Kidney capillary endothelial cell (primary cell): ENCODE results near the gene GRAMD1B.

Source experiments
- DNase-seq: peaks from one replicate; pipeline ENCODE4 v3.0.0-alpha.2; 2018; ENCODE audit warnings: low spot score

Gene GRAMD1B

GRCh38 chr11:123587559-123587958, 157.5 kb downstream of the GRAMD1B start:
- DNase-seq, result no peak

DNA sequence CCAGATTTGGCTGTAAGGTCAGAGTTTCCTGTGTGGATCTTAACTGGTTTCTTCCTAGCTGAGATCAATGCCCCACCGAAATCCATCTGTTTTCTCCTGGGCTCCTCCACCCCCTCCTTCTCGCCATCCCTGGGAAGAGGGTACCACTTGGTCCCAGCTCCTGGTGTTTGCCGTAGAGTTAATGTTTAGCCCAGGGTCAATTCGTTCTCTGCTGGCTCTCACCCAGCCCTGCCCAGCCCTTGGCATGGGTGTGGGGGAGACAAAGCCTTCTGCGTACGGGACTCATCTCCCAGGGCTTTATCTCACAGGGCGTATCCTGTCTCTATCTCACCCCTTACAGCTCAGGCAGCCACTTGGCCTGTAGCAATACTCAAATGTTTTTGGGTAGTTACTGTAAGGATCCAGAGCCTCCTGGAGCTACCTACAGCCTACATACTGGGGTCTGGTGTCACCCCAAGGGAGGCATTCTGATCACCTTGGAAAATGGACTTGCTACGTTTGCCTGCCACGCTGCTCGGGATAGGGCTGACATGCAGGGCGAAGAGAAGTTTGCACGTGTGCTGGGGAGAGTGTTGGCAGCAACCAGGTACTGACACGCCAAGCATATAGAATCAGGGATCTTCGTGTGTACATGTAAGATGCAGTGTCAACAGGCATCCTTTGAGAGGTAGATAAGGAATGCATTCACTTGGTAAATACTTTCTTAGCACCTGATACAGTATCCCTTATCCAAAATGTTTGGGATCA, 158.2 kb downstream of the GRAMD1B start:
- no peak for DNase-seq

DNA sequence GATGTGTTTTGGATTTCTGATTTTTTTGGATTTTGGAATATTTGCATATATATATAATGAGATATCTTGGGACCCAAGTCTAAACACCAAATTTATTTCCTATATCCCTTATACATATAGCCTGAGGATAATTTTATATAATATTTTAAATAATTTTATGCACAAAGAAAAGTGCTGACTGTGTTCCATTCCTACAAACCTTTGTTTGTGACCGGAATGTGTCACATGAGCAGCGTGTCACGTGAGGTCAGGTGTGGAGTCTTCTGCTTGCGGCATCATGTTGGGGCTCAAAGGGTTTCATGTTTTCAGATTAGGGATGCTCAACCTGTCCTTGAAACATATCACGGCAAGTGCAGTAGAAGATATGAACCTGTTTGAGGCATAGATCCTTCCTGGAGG, 158.8 kb downstream of the GRAMD1B start:
- no peak for DNase-seq

- peak; percentile 36 for DNase-seq
These were observed 160.3 kb downstream of the GRAMD1B start for GRCh38 chr11:123590296-123590912.

DNA sequence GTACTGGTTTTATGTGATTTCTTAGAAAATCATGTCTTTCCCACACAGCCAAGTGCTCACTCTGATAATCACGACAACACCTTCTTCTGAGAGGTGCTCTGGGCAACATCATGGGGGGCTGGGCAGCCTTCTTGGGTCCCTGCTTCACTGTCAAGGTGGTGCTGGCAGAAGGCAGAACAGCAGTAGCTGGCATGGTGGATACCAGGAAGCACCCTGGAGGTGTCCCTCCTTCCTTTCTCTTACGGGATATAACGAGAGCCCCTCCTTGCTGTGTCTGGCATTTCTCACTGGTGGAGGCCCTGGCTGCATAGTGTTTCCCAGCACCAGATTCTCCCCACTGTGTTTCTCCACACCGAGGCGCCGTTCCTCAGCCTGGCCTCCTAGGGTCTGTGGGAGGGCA, 163.5 kb downstream of the GRAMD1B start:
- DNase-seq, result no peak

DNA sequence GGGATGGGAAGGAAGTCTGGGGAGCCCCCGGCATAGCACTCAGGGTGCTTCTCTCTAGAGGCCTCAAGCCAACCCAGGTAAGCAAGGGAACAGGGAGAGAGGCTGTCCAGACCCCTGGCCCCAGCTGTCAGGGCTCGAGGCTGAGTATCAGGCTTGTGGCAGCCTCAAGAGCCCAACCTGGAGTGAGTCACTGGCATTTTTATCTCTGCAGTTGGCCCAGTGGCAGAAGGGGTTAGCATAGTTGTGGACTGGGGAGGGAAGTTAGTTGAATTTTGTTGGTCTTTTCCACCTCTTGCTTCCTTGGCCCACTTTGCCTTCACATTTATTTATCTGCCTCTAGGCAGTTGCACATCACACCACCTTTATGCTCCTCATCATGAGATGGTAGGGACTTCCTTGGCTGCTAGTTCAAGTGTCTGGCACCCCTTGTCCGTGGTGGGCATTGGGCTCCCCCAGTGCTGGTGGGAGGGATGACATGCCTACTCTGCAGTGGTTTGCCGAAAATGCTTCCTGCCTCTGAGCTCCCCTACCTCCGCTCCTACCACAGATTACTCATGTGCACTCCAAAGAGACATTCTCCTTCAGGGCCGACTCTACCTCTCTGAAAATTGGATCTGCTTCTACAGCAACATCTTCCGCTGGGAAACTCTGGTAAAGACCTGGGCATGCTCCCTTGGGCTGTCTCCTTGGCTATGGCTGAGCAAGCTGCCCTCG, 164.3 kb downstream of the GRAMD1B start:
- no peak for DNase-seq

GRCh38 chr11:123594921-123595320, 164.9 kb downstream of the GRAMD1B start:
- DNase-seq, result no peak

GRCh38 chr11:123597859-123598258, 167.8 kb downstream of the GRAMD1B start:
- no peak for DNase-seq

DNA sequence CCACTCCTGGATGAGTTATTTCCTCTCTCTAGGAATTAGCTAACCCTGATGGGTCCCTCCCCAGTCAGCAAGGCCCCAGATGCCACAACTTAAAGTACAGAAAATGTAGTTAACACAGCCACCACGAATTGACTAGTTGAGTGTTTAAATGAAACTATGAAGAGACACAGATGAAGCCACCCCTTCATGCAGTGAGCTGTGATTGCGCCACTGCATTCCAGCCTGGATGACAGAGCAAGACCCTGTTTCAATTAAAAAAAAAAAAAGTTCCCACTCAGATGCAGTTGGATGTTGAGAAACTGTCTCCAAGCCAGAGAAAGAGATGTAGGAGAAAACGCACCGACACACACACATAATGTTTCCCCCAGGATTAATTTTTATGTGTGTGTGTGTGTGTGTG, 171.1 kb downstream of the GRAMD1B start:
- no peak for DNase-seq

DNA sequence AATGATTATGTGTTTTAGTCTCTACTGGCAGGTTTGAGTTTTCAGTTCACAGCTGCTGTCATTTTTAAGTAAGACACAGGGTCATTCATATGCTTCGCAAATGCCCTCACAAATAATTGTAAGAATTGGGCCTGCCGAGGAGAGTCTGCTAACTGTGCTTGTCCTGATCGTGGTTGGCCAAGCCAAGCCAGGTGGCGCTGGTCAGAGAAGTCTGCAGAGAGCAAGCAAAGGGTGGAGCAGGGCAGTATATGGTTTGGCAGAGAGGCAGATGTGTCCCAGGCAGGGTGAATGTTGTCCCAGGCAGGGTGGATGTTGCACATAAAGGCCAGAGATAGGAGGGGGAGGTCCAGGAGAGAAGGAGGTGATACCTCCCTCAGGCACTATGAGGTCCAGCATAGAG, 171.7 kb downstream of the GRAMD1B start:
- no peak for DNase-seq

DNA sequence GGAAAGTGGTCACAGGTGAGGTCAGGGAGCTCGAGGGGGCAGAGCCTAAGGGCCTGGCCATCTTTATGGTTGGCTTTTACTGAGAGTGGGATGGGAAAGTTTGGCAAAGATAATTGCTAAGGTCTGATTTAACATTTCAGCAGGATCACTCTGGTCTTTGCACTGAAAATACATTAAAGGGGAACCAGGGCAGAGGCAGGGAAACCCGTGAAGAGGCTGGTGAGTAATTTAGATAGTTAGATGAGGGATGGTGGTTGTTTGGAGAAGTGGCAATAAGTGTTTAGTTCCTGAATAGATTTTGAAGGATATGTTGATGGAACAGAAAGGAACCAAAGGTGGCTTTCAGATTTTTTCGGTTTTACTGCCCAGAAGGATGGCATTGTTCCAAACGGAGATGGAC, 173.6 kb downstream of the GRAMD1B start:
- no peak for DNase-seq

- DNase-seq, result no peak
These were observed 177.7 kb downstream of the GRAMD1B start for GRCh38 chr11:123607781-123608180.

- no peak for DNase-seq
These were observed 178.3 kb downstream of the GRAMD1B start for GRCh38 chr11:123608371-123608770.

GRCh38 chr11:123608945-123609344, 178.9 kb downstream of the GRAMD1B start:
- no peak for DNase-seq

GRCh38 chr11:123611698-123612097, 181.6 kb downstream of the GRAMD1B start:
- no peak for DNase-seq

- DNase-seq, result no peak
These were observed 186.6 kb downstream of the GRAMD1B start for GRCh38 chr11:123616505-123617198.

- no peak for DNase-seq
These were observed 192.5 kb downstream of the GRAMD1B start for GRCh38 chr11:123622576-123622975.

DNA sequence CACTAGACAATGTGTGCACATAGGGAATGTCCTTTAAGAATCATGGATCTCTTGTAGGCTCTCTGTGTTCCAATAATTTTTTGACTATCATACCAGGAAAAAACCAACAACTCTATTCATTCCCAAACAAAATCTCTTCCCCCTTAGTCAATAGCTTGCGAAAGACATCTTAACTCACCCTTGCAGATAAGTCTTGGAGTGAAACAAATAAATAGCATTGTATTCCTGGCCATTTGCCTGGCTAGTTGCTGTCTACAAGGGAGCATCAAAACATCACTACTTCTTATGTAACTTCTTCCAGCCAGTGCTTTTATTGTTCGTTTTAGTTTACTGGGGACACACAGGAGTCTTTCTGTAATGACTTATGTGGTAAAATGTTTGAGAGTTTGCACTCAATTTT, 194.9 kb downstream of the GRAMD1B start:
- no peak for DNase-seq

GRCh38 chr11:123628936-123629683, 199.0 kb downstream of the GRAMD1B start:
- DNase-seq, result peak; percentile 72

GRCh38 chr11:123630126-123630608, 200.1 kb downstream of the GRAMD1B start:
- DNase-seq, result no peak

DNA sequence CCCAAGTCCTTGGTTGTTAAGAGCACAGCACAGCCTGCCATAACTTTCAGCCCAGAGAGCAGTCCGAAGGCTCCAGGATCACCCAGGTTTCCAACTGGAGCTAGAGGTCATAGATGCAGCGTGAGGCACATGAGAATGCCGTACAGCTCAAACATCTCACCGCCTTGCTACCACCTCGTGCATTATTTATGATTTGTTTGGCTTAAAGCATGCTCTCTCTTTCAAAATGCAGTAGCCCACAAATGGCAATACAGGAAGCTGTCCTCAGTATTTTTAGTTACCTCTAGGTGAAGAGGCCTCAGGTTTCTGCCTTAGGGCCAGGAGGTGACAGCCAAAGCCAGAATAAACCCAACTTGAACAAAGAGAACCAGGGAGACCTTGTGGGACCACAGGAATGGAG, 210.0 kb downstream of the GRAMD1B start:
- no peak for DNase-seq
